ENCODE measurements around the gene FAM234A. TPM values are rescaled to one million over a fixed set of nuclear protein-coding genes. Genes with fewer than 3 reads are reported as not detected.

Gene FAM234A
- total RNA-seq, 2 experiments from 2014 or later, result 18.3 to 21.5 TPM

DNA sequence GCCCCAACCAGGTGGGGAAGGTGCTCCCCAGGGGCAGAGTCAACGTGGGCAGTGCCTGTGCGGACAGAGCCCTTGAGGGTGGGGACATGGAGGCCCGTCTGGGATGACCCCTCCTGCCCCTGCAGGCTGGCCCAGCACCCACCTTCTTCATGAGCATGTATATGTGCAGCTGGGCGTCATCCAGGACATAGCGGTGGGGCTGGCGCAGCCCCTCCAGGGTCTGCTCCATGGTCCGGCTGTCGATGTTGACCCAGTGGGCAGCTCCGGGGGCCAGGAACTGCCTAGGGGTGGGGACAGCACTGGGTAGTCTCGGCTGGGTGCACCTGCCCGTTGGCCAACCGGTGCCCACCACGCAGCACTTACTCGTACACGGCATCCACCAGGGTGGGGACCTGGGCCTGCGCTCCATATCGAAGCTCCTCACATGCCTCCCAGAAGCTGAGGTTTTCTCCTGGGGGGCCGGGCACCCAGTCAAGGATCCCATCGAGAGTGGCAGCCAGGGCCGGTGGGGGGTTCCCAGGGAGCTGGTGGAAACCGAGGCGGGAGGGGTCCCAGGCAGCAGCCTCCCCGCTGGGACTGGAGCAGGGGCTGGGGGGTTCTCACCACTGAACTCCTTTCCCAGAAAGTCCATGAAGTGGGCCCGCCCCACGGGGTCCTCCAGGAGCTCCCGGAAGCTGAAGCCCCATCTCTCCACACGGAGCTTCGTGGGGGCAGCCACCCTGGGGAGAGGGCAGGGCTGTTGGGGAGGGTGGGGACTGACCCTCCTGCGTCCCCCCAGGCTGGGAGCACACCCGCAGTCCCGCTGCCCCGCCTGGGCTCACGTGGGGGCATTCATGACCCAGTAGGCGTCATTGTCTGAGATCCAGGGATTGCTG is 36.0 kb downstream of the FAM234A start:
- intact Hi-C loops (cut with micrococcal nuclease), result no loop called here
- Mint-ChIP-seq H3K27ac (no peak overlapping the region), H3K36me3 (ENCODE audit: low read depth) (no peaks in the 10 kb centered on the region), H3K4me1 (ENCODE audit: low read depth) (no peaks in the 10 kb centered on the region), H3K27me3 (peaks cover 11% of the 10 kb centered on the region), H3K9me3 (no peaks in the 10 kb centered on the region), H3K4me3 (no peak overlapping the region)
- TF ChIP-seq, protein P1, sequence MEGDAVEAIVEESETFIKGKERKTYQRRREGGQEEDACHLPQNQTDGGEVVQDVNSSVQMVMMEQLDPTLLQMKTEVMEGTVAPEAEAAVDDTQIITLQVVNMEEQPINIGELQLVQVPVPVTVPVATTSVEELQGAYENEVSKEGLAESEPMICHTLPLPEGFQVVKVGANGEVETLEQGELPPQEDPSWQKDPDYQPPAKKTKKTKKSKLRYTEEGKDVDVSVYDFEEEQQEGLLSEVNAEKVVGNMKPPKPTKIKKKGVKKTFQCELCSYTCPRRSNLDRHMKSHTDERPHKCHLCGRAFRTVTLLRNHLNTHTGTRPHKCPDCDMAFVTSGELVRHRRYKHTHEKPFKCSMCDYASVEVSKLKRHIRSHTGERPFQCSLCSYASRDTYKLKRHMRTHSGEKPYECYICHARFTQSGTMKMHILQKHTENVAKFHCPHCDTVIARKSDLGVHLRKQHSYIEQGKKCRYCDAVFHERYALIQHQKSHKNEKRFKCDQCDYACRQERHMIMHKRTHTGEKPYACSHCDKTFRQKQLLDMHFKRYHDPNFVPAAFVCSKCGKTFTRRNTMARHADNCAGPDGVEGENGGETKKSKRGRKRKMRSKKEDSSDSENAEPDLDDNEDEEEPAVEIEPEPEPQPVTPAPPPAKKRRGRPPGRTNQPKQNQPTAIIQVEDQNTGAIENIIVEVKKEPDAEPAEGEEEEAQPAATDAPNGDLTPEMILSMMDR (IDR thresholded peaks at IDR 0.05), result no peak
- DNase-seq (no peak), ATAC-seq (no peak)
- POLR2A ChIA-PET, result no interaction called here
- CTCF ChIA-PET, result no interaction called here

DNA sequence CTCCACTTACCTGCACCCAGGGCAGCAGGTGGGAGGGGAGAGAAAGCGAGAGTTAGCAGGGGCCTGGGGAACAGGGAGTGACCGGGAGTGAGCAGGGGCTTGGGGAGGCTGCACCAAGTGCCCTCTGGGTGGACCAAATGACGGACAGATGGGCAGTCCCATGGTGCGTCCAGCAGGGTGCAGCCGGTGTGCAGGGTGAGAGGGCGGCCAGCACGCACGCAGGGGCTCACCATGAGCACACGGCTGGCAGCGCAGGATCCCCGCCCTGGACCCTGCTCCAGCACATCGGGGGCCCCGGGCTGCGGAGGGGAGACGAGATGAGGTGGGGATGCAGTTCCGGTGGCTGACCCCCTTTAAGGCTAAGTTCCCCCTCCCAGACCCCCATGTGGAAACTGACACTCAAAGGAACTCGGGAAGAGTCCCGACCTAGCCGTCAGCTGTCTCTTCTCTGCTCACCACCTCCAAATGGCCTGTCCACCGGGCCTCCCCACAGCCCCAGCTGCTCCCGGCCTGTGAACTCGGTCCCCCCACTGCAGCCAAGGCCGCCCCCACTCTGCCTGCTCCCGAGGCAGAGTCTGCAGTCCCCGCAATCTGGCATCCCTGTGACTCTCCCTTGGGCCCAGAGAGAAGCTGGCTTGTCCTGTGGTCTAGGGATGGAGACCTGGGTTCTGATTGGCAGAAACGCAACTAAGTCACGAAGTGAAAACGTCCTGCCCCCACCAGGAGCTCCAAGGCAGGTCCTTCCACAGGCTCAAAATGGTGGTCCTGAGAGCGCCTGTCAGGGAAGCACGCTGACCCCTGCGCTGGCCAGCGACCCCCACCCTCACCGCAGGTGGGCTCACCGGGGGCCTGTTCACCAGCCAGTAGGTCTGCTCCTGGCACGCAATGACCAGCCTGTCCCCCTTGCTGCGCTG is 38.3 kb downstream of the FAM234A start:
- ChIA-PET POLR2A (no interaction called here), CTCF (no interaction called here)
- DNase-seq (no peak), ATAC-seq (no peak)
- intact Hi-C loops (cut with micrococcal nuclease), result no loop called here
- Mint-ChIP-seq H3K4me1 (ENCODE audit: low read depth) (peaks cover 3% of the 10 kb centered on the region), H3K36me3 (ENCODE audit: low read depth) (no peaks in the 10 kb centered on the region), H3K9me3 (no peaks in the 10 kb centered on the region), H3K27ac (no peak overlapping the region), H3K27me3 (peaks cover 18% of the 10 kb centered on the region), H3K4me3 (no peak overlapping the region)
- TF ChIP-seq, protein P1 (IDR thresholded peaks at IDR 0.05), result no peak

DNA sequence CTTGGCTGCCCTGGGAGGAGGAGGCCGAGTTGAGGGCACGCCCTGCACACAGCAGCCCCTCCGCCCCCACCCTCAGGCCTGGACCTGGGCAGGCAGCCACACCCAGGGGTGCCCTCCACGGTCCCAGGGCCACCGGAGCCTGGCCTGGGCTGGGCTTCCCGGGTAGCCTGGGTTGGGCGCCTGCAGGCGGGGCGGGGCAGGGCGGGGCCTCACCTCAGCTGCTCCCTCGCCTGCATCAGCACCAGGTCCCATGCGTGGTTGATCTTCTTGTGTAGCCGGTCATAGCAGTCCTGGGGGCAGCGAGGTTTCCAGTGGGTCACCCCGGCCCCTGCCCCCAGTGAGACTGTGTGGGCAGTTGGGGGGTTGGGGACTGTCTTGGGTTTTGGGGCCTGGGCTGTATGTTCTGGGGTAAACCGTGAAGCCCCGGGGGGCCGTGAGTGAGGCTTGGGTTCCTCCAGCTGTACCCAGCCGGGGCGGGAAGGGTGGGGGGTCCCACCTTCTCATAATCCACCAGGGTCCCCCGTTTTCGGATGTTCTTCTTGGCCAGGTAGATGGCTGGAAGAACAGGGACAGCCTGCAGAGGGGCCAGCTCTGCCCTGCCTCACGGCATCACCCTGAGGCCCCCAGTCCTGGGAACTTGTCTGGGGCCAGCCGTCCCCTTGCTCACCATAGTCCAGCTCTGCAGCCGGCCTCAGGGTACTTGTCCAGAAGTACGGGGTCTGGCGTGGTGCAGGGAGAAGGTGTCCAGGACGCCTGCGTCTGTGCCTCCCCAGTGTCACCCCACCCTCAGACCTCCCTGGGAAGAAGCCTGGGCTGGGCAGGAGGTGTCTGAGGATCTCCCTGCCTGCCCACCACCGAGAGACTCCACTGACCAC is 39.2 kb downstream of the FAM234A start:
- no peak for ATAC-seq
- intact Hi-C loops (cut with micrococcal nuclease), result no loop called here
- CTCF ChIA-PET, result no interaction called here

DNA sequence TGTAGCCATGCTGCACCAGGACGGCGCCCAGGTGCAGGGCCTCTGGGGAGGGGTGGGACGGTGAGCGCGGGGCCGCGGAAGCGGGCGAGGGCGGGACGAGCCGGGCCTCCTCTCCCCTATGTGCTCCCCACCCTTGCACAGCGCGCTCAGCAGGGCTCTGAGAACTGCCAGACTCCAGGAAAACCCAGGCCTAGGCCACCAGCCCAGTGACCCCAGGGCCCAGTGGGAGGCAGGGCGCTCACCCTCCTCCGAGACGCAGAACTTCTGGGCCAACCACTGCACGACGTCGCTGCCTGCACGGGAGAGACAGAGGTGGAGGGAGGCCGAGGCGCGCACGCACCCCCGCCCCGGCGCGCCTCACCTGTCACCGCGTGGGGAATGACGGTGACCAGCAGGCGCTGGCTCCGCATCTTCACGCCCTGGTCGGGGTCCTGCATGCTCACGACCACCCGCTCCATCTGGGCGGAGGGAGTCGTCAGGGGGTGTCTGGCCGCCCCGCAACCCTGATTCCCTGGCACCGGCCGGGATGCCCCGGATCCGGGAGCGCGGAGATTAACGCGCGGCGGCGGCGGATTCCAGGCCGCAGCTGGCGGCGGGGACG is 40.5 kb downstream of the FAM234A start:
- Mint-ChIP-seq H3K4me3 (peak overlapping the region; percentile 21), H3K9me3 (no peaks in the 10 kb centered on the region), H3K4me1 (ENCODE audit: low read depth) (peaks cover 8% of the 10 kb centered on the region), H3K27ac (no peak overlapping the region), H3K27me3 (peaks cover 21% of the 10 kb centered on the region), H3K36me3 (ENCODE audit: low read depth) (no peaks in the 10 kb centered on the region)
- TF ChIP-seq, protein P1 (IDR thresholded peaks at IDR 0.05), result no peak
- DNase-seq (peak; percentile 19), ATAC-seq (peak; percentile 24)
- POLR2A ChIA-PET, result no interaction called here
- CTCF ChIA-PET, result no interaction called here
- intact Hi-C loops (cut with micrococcal nuclease), result no loop called here

More for the DNA sequence above, 39.2 kb downstream of the FAM234A start:
- H3K4me1 Mint-ChIP-seq (ENCODE audit: low read depth), result peaks cover 4% of the 10 kb centered on the region
- H3K27ac Mint-ChIP-seq, result no peak overlapping the region
- H3K4me3 Mint-ChIP-seq, result no peak overlapping the region
- POLR2A ChIA-PET, result no interaction called here
- no peaks in the 10 kb centered on the region for H3K9me3 Mint-ChIP-seq
- TF ChIP-seq, protein P1 (IDR thresholded peaks at IDR 0.05), result no peak
- H3K36me3 Mint-ChIP-seq (ENCODE audit: low read depth), result no peaks in the 10 kb centered on the region
- peaks cover 18% of the 10 kb centered on the region for H3K27me3 Mint-ChIP-seq
- DNase-seq, result no peak

All from activated CD8-positive, alpha-beta T cell treated with anti-CD3 and anti-CD28 coated beads for 36 hours (primary cell).